Trophoblast cell (in vitro differentiated cells and primary cell): ENCODE data around the gene GADL1.

ENCODE experiments used
- DNase-seq, 2 donors: peaks; one replicate each; pipeline ENCODE4 v3.0.0-alpha.2; 2016
- H2AFZ ChIP-seq: 2 replicates; pipeline ENCODE4 v1.6.1; 2013; ENCODE audit warnings: low read length, moderate library complexity, mild to moderate bottlenecking; ENCODE audit not compliant: insufficient read depth, poor library complexity
- H2AK5ac ChIP-seq: 2 replicates; pipeline ENCODE4 v1.6.1; 2013; ENCODE audit warnings: mild to moderate bottlenecking, low read length
- H2BK120ac ChIP-seq: 2 replicates; pipeline ENCODE4 v1.6.1; 2013; ENCODE audit warnings: low read length, mild to moderate bottlenecking, moderate library complexity; ENCODE audit not compliant: insufficient read depth, poor library complexity
- H2BK12ac ChIP-seq: 2 replicates; pipeline ENCODE4 v1.6.1; 2013; ENCODE audit warnings: mild to moderate bottlenecking, low read length, moderate library complexity
- H2BK5ac ChIP-seq: 2 replicates; pipeline ENCODE4 v1.6.1; 2013; ENCODE audit warnings: low read length, low read depth, moderate library complexity, mild to moderate bottlenecking; ENCODE audit not compliant: poor library complexity
- H3K14ac ChIP-seq: 2 replicates; pipeline ENCODE4 v1.6.1; 2013; ENCODE audit warnings: mild to moderate bottlenecking, low read length
- H3K18ac ChIP-seq: 2 replicates; pipeline ENCODE4 v1.6.1; 2013; ENCODE audit warnings: mild to moderate bottlenecking, low read length
- H3K23ac ChIP-seq: 2 replicates; pipeline ENCODE4 v1.6.1; 2013; ENCODE audit warnings: low read length
- H3K27ac ChIP-seq: 2 replicates; pipeline ENCODE4 v1.5.1; 2013; ENCODE audit warnings: low read depth, mild to moderate bottlenecking, inconsistent platforms, low read length, moderate library complexity
- H3K27me3 ChIP-seq: 2 replicates; pipeline ENCODE4 v1.6.1; 2013; ENCODE audit warnings: inconsistent platforms, mild to moderate bottlenecking, low read length, moderate library complexity; ENCODE audit not compliant: insufficient read depth
- H3K36me3 ChIP-seq, 2 experiments: 1 replicate in 1 of 2; 2 replicates in 1 of 2; pipeline ENCODE4 v1.6.1; 2013; ENCODE audit warnings: low read length in 2 of 2, mild to moderate bottlenecking in 2 of 2, moderate library complexity in 1 of 2; ENCODE audit not compliant: insufficient read depth in 2 of 2, control insufficient read depth in 1 of 2
- H3K4ac ChIP-seq: 2 replicates; pipeline ENCODE4 v1.6.1; 2013; ENCODE audit warnings: low read depth, mild to moderate bottlenecking, low read length, moderate library complexity
- H3K4me1 ChIP-seq, 2 experiments: 1 replicate in 1 of 2; 2 replicates in 1 of 2; pipeline ENCODE4 v1.6.1; 2013; ENCODE audit warnings: low read length in 2 of 2, mild to moderate bottlenecking in 2 of 2, moderate library complexity in 1 of 2; ENCODE audit not compliant: insufficient read depth in 2 of 2, control insufficient read depth in 1 of 2
- H3K4me2 ChIP-seq: 2 replicates; pipeline ENCODE4 v1.6.1; 2013; ENCODE audit warnings: inconsistent platforms, mild to moderate bottlenecking, low read length, moderate library complexity
- H3K4me3 ChIP-seq: 2 replicates; pipeline ENCODE4 v1.5.1; 2013; ENCODE audit warnings: mild to moderate bottlenecking, low read depth, low read length, inconsistent platforms
- H3K79me1 ChIP-seq: one replicate; pipeline ENCODE4 v1.6.1; 2013; ENCODE audit warnings: low read length
- H3K79me2 ChIP-seq: 2 replicates; pipeline ENCODE4 v1.6.1; 2013; ENCODE audit warnings: low read length, mild to moderate bottlenecking; ENCODE audit not compliant: control insufficient read depth, insufficient read depth, poor library complexity
- H3K9ac ChIP-seq: 2 replicates; pipeline ENCODE4 v1.6.1; 2013; ENCODE audit warnings: mild to moderate bottlenecking, low read length
- H3K9me3 ChIP-seq: 2 replicates; pipeline ENCODE4 v1.6.1; 2013; ENCODE audit warnings: low read depth, mild to moderate bottlenecking, control low read depth, inconsistent platforms, low read length; ENCODE audit not compliant: insufficient read depth
- H4K12ac ChIP-seq: 2 replicates; pipeline ENCODE4 v1.6.1; 2013; ENCODE audit warnings: low read depth, mild to moderate bottlenecking, low read length, moderate library complexity
- H4K8ac ChIP-seq: 2 replicates; pipeline ENCODE4 v1.6.1; 2013; ENCODE audit warnings: low read depth, mild to moderate bottlenecking, low read length, moderate library complexity
- H4K91ac ChIP-seq: one replicate; pipeline ENCODE4 v1.6.1; 2013; ENCODE audit warnings: low read depth, mild to moderate bottlenecking, low read length, moderate library complexity
- WGBS: extraction: QIAGEN DNeasy Blood & Tissue Kit; methylation state at CpG from one replicate; pipeline ENCODE4 v1.1.7; 2013; ENCODE audit warnings: missing lambda C conversion rate; ENCODE audit not compliant: insufficient read length, insufficient coverage; ENCODE audit errors: extremely low coverage; 5-methylcytosine and 5-hydroxymethylcytosine counted together

The GADL1 gene

DNA sequence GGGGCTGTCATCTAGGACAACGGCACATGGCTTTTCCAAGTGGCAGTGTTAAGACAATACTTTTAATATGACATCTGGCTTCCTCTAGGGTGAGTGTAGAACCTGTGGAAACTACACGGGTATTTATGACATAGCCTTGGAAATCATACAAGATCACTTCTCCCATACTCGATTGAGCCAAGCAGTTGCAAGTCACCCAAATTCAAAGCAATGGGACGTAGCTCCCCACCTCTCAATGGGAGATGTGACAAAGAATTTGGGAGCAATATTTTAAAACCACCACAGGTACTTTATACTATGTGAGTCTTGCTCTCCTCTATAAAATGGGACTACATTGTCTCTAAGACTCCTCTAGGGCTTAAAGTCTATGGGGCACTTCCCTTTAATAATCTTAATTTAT is 194.5 kb downstream of the GADL1 start:
- Histone ChIP-seq H3K18ac (no peak overlapping the region), H3K4me2 (no peak overlapping the region)
- no CpG with 5 or more reads among the region's 4 CpGs for WGBS

DNA sequence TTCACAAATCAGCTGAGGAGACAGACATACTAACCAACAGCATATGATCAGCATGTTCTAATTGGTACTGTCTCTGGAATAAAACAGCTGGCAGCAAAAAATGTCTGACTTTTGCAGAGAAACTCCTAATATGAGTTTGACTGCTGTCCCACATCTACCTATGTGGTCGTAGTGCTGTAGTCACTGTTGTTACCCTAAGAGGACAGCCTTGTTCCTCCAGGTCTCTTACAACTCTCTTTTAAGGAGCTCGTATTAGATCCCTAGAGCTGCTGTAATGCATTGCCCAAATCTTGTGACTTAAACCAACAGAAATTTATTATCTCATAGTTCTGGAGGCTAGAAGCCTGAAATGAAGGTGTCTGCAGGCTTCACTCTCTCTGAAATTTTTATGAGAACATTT is 195.9 kb downstream of the GADL1 start:
- H3K36me3 ChIP-seq, result peaks cover 4 to 19% of the 10 kb centered on the region in 2 experiments
- H3K4ac ChIP-seq, result no peak overlapping the region
- no peak overlapping the region for H2BK120ac ChIP-seq
- no peaks in the 10 kb centered on the region for H3K9me3 ChIP-seq
- no peak overlapping the region for H3K18ac ChIP-seq
- H3K4me2 ChIP-seq, result no peak overlapping the region
- H3K4me3 ChIP-seq, result no peak overlapping the region
- no peaks in the 10 kb centered on the region for H3K79me1 ChIP-seq
- no peak for DNase-seq
- H3K79me2 ChIP-seq, result no peaks in the 10 kb centered on the region
- H4K91ac ChIP-seq, result no peak overlapping the region
- no peak overlapping the region for H2AFZ ChIP-seq
- H4K12ac ChIP-seq, result no peak overlapping the region
- no peak overlapping the region for H3K14ac ChIP-seq
- no peak overlapping the region for H2BK12ac ChIP-seq
- no peak overlapping the region for H2BK5ac ChIP-seq
- H3K27me3 ChIP-seq, result no peaks in the 10 kb centered on the region
- H2AK5ac ChIP-seq, result no peak overlapping the region
- WGBS, result no CpG with 5 or more reads among the region's 2 CpGs
- no peak overlapping the region for H3K27ac ChIP-seq
- no peak overlapping the region for H3K23ac ChIP-seq
- no peak overlapping the region for H4K8ac ChIP-seq
- H3K9ac ChIP-seq, result no peak overlapping the region
- H3K4me1 ChIP-seq, result no peaks in the 10 kb centered on the region

More for the DNA sequence above, 194.5 kb downstream of the GADL1 start:
- Histone ChIP-seq H2BK120ac (no peak overlapping the region), H4K91ac (no peak overlapping the region), H3K4me1 (no peaks in the 10 kb centered on the region), H2AFZ (no peak overlapping the region), H3K23ac (no peak overlapping the region), H3K9ac (no peak overlapping the region), H3K9me3 (no peaks in the 10 kb centered on the region), H3K79me2 (no peaks in the 10 kb centered on the region), H3K14ac (no peak overlapping the region), H3K27me3 (no peaks in the 10 kb centered on the region), H2BK12ac (no peak overlapping the region), H3K36me3 (peaks cover 2 to 13% of the 10 kb centered on the region in 2 experiments), H3K27ac (no peak overlapping the region), H4K8ac (no peak overlapping the region), H4K12ac (no peak overlapping the region), H3K4me3 (no peak overlapping the region), H3K4ac (no peak overlapping the region), H2BK5ac (no peak overlapping the region), H3K79me1 (no peaks in the 10 kb centered on the region), H2AK5ac (no peak overlapping the region)
- DNase-seq, result no peak

DNA sequence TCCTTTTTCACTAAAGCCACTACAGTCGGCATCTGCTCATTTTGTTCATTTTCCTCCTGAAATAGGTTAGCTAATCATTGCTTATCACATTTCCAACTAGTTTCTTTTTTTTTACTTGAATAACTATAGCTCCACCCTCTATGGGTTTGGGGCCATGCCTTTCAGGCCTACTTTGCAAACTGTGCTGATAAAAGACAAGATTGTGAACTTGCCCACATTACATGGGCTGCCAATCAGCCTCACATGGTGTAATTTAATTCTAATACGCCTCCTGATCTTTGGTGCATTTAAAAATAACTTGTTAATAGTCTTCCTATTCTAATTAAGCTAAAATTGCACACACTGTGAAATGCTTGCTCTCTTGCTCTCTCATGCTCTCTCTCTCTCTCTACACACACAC is 197.6 kb downstream of the GADL1 start:
- H3K14ac ChIP-seq, result no peak overlapping the region
- no peak overlapping the region for H3K23ac ChIP-seq
- H4K8ac ChIP-seq, result no peak overlapping the region
- no peak overlapping the region for H4K12ac ChIP-seq
- H3K79me1 ChIP-seq, result no peaks in the 10 kb centered on the region
- no peak overlapping the region for H2BK5ac ChIP-seq
- no peak overlapping the region for H2BK12ac ChIP-seq
- no peaks in the 10 kb centered on the region for H3K4me1 ChIP-seq
- H3K4ac ChIP-seq, result no peak overlapping the region
- no peak overlapping the region for H2AFZ ChIP-seq
- H3K9me3 ChIP-seq, result no peaks in the 10 kb centered on the region
- DNase-seq, result no peak
- no peaks in the 10 kb centered on the region for H3K27me3 ChIP-seq
- no CpG with 5 or more reads among the region's 2 CpGs for WGBS
- H3K18ac ChIP-seq, result no peak overlapping the region
- H3K79me2 ChIP-seq, result no peaks in the 10 kb centered on the region
- no peak overlapping the region for H3K27ac ChIP-seq
- no peak overlapping the region for H2AK5ac ChIP-seq
- no peak overlapping the region for H4K91ac ChIP-seq
- H2BK120ac ChIP-seq, result no peak overlapping the region
- H3K36me3 ChIP-seq, result peaks cover 2 to 23% of the 10 kb centered on the region in 2 experiments
- no peak overlapping the region for H3K9ac ChIP-seq
- no peak overlapping the region for H3K4me3 ChIP-seq
- no peak overlapping the region for H3K4me2 ChIP-seq

DNA sequence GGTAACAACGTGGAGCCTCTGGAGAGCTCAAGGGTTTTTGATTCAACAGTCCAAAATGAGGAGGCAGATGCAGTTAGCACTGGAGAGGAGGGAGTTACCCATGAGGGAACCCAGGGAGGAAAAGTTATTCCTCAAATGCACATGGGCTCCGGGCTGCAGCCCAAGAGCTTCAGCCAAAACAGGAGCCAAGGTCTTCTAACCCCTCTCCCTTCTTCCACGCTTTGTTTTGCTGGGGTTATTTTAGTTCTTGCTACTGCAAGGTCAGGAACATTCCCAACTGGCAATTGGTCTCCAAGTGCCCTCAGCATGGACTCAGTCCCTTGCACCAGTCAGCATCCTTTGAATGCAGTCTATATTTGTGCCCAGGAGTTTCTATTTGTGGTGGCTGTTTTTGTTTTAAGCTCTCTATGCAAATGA is 198.1 kb downstream of the GADL1 start:
- DNase-seq, result no peak
- Histone ChIP-seq H2BK5ac (no peak overlapping the region), H2AK5ac (no peak overlapping the region), H3K9me3 (no peaks in the 10 kb centered on the region), H3K79me1 (no peaks in the 10 kb centered on the region), H2AFZ (no peak overlapping the region), H3K36me3 (peaks cover 3 to 25% of the 10 kb centered on the region in 2 experiments), H3K4me2 (no peak overlapping the region), H4K91ac (no peak overlapping the region), H3K79me2 (no peaks in the 10 kb centered on the region), H3K18ac (no peak overlapping the region), H2BK12ac (no peak overlapping the region), H2BK120ac (no peak overlapping the region), H3K4me1 (no peaks in the 10 kb centered on the region), H3K4me3 (no peak overlapping the region), H3K14ac (no peak overlapping the region), H3K27me3 (no peaks in the 10 kb centered on the region), H3K9ac (no peak overlapping the region), H3K27ac (no peak overlapping the region), H3K4ac (no peak overlapping the region), H3K23ac (no peak overlapping the region), H4K12ac (no peak overlapping the region), H4K8ac (no peak overlapping the region)
- WGBS, result no CpG with 5 or more reads among the region's 3 CpGs
